RPMI7951 (cell line): Measurements from ENCODE around the gene SP3. TPM values are rescaled to one million over a fixed set of nuclear protein-coding genes. Genes with fewer than 3 reads are reported as not detected.

Source experiments
- DNase-seq: peaks from one replicate; pipeline ENCODE4 v3.0.0-alpha.2; 2012; ENCODE audit warnings: low read depth
- total RNA-seq: library from RNA; depleted of rRNA; stranded (reverse); fragments of >200 nt; shearing (Covaris generic); gene quantifications from 2 replicates; pipeline ENCODE4 v1.2.3, GENCODE V29; 2014

The SP3 gene
- total RNA-seq, 1 experiment from 2014 or later, result 101 TPM

GRCh38 chr2:173996766-173997165 is 31.6 kb upstream of the SP3 start:
- no peak for DNase-seq

- DNase-seq, result no peak
These were observed 28.3 kb upstream of the SP3 start for GRCh38 chr2:173993459-173993858.

- peak; percentile 44 for DNase-seq
These were observed 26.8 kb upstream of the SP3 start for GRCh38 chr2:173991856-173992588.

- peak; percentile 60 for DNase-seq
These were observed 26.0 kb upstream of the SP3 start for GRCh38 chr2:173990970-173991819.

GRCh38 chr2:173990245-173990644 is 25.1 kb upstream of the SP3 start:
- no peak for DNase-seq

GRCh38 chr2:173989884-173990215 is 24.7 kb upstream of the SP3 start:
- no peak for DNase-seq

GRCh38 chr2:173989160-173989883 is 24.1 kb upstream of the SP3 start:
- no peak for DNase-seq

GRCh38 chr2:173986805-173987204 is 21.6 kb upstream of the SP3 start:
- no peak for DNase-seq

- no peak for DNase-seq
These were observed 20.4 kb upstream of the SP3 start for GRCh38 chr2:173985605-173985992.

GRCh38 chr2:173984866-173985604 is 19.9 kb upstream of the SP3 start:
- DNase-seq, result no peak

- DNase-seq, result no peak
These were observed 18.3 kb upstream of the SP3 start for GRCh38 chr2:173983391-173983871.

- DNase-seq, result no peak
These were observed 17.7 kb upstream of the SP3 start for GRCh38 chr2:173982918-173983317.

- no peak for DNase-seq
These were observed 17.1 kb upstream of the SP3 start for GRCh38 chr2:173982182-173982714.

- no peak for DNase-seq
These were observed 16.3 kb upstream of the SP3 start for GRCh38 chr2:173981520-173981919.

- DNase-seq, result no peak
These were observed 14.7 kb upstream of the SP3 start for GRCh38 chr2:173979751-173980351.

- DNase-seq, result peak; percentile 17
These were observed 13.3 kb upstream of the SP3 start for GRCh38 chr2:173978447-173978846.

- DNase-seq, result peak; percentile 32
These were observed 7.5 kb upstream of the SP3 start for GRCh38 chr2:173972636-173973035.

- DNase-seq, result no peak
These were observed 7.0 kb upstream of the SP3 start for GRCh38 chr2:173972165-173972564.

GRCh38 chr2:173970516-173970924 is 5.3 kb upstream of the SP3 start:
- DNase-seq, result no peak

- no peak for DNase-seq
These were observed 4.7 kb upstream of the SP3 start for GRCh38 chr2:173969886-173970285.

- no peak for DNase-seq
These were observed 3.4 kb upstream of the SP3 start for GRCh38 chr2:173968551-173968950.
